Measurements from ENCODE around the gene SYT2.
"Not testable (repeated sequence)": the region's sequence is repeated elsewhere in the genome, so short reads cannot be mapped to it uniquely, and the experiment has no call there.

SYT2 gene

GRCh38 chr1:202587859-202588485, 122.3 kb downstream of the SYT2 start:
- no peak for DNase-seq

GRCh38 chr1:202586871-202587270, 123.4 kb downstream of the SYT2 start:
- DNase-seq: no peak

DNA sequence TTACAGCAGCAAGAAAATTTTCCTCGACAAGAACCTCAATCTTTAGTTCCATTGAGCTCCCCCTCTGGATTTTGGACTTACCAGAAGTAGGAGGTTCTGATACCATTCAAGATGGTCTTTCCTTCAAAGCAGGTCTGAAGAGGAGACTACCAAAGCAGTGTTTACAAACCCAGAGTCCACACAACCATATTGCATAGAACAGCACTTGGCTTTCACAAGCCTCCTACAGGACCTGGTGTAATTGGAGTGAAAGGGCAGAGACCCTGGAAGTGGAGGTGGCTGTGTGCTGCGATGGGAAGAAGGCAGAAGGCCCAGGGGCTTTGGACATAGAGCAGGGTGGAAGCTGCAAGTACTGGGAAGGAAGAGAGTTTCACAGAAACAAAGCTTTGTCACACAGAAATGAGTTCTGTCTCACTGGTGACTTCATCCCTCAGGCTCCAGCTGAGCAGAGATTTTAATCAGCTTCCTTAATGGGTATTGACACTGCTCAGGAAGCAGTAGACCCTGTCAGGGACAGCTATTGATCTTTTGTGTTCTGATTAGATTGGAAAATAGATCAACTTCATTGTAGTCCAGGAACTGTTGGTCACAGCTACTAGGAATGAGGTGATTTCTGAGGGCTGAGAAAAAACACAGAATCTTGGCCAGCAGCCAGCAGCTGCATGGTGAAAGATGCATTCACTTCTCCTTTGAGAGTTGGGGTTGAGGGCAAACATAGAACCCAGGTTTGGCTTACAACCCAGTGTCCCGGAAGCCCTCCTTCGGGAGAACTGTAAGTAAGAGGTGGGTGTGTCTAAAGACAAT, 124.0 kb downstream of the SYT2 start:
- DNase-seq: no peak

- DNase-seq: no peak
Measured at GRCh38 chr1:202585590-202585933, 124.7 kb downstream of the SYT2 start.

GRCh38 chr1:202584707-202585589, 125.3 kb downstream of the SYT2 start:
- DNase-seq: no peak

DNA sequence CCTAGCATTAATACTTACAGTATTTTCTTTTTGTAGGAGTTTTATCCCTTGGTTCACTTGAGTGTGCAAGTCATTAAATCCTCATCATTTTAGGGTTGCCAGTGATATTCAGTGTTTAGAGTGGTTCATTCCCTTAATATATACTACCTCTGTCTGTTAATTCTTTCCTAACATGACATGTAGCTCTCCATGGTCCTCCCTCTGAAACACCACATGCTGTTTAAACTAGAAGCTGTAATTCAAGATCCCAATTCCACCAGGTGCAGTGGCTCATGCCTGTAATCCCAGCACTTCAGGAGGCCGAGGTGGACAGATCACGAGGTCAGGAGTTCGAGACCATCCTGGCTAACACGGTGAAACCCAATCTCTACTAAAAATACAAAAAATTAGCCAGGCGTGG, 127.9 kb downstream of the SYT2 start:
- DNase-seq: not testable (repeated sequence)

DNA sequence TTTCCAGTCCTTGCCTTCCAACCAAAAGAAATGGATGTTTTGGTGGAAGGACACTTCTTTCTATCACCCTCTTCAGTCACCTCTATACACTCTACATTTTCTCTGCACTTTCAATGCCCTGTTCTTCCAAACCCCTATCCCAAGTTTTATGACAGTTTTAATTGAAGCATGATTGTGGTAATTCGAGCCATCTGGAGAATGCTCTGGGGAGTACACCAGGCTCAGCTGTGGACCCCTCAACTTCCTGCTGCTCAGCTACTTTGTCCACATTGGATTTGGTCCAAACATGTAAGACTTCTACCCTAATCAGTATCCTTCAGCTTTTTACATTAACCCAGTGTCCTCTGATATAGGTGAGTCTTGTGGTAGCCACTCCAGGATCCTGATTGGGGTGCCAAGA, 129.6 kb downstream of the SYT2 start:
- DNase-seq: no peak

DNA sequence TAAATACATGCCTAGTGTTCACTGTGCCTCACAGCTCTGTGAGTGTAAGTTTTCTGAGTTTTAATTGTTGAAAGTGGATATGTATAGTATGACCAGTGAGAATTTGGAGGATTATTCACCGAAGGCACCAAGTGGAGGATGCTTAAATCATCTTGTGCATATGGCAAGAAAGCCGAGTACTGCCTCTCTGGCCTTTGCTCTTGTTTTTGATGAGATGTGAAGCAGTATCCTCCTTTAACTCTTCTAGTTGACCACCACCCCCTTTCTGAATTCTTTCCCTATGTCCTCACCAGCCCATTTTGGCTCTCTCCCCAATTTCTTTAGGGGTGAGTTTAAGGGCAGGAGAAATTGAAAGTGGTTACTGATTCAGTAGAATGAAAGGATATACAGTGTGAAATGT, 130.4 kb downstream of the SYT2 start:
- DNase-seq: no peak

- no peak for DNase-seq
Measured at GRCh38 chr1:202578565-202578964, 131.7 kb downstream of the SYT2 start.

DNA sequence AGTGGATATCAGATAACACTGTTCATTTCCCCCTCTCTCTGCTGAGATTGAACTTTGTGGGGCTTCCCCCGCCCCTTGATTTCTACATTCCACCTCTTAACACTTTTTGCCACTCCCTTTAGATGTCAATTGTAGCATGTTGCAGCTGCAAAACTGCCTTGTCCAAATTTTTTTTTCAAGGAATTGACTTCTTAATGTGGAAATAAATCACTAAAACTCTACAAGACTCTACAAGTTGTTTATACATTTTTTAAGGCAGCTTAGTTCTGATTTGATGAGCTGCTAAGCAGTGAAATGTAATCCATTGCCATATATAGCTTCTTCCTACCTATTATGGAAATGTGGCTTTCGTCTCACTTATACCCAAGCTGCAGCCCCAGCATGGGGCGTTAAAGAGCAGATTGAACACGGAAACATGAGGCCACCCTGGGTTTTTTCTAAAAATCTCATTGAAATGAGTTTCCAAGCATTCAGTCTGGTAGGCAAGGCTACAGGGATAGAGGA, 132.2 kb downstream of the SYT2 start:
- no peak for DNase-seq

DNA sequence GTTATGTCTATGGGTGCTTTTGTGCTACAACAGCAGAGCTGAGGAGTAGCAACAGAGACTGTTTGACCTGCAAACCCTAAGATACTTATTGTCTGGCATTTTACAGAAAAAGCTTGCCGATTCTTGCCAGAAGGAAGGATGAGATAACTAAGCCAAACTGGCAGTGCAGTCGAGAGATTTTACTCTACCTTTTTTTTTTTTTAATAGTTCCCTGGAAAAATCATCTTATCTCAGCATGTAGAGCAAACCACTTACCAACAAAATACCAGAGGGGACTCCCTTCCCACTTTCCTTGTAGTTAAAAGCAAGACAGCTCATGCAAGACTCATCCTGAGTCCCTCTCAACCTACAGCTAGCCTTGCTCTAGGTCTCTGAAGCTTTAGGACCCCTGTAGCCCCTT, 132.9 kb downstream of the SYT2 start:
- no peak for DNase-seq

- DNase-seq: no peak
Measured at GRCh38 chr1:202576816-202577215, 133.4 kb downstream of the SYT2 start.

GRCh38 chr1:202575918-202576653, 134.2 kb downstream of the SYT2 start:
- no peak for DNase-seq

DNA sequence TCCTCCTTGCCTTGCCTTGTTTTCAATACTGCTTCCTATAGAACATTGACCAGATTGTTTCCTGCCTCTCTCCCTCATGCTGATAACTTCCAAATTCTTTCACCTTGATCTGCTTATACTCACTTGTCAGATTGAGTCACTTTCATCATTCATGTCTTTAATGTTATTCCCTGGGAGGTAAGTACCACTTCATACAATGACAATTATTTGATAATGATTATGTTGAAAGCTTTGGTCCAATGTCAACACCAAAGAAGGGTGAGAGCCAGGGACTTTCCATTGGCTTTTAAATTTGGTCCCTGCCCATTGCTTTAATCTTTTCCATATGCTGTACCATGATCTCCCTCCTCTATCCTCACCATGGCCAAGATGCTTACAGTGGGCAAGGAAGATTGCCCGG, 137.4 kb downstream of the SYT2 start:
- DNase-seq: no peak

GRCh38 chr1:202571719-202572339, 138.4 kb downstream of the SYT2 start:
- DNase-seq: no peak

GRCh38 chr1:202569393-202570322, 140.6 kb downstream of the SYT2 start:
- no peak for DNase-seq

- no peak for DNase-seq
Measured at GRCh38 chr1:202568826-202569225, 141.4 kb downstream of the SYT2 start.

DNA sequence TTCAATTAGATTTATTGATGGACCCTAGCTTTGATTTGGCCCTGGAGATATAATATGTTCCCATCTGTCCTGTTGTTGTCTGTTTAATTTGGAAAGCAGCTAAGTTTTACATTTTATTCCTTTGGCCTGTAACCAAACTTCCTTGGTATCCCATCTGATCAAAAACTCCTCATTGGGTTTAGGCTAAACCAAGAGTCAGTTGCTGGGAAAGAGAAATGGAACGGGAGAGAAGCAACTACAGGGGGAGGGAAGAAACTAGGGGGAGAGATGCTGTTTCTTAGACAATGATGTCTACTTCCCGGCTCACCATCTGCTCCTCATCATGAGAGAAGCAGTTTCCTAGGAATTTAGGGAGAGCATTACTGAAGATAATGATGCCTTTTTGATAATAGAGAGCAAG, 141.8 kb downstream of the SYT2 start:
- no peak for DNase-seq

GRCh38 chr1:202567738-202568137, 142.5 kb downstream of the SYT2 start:
- DNase-seq: no peak

- no peak for DNase-seq
Measured at GRCh38 chr1:202565890-202566602, 144.2 kb downstream of the SYT2 start.

All from activated naive CD4-positive, alpha-beta T cell (primary cell).